Epithelial cell of proximal tubule (primary cell): ENCODE results near the gene NEK7. TPM values are rescaled to one million over a fixed set of nuclear protein-coding genes. Genes with fewer than 3 reads are reported as not detected.

ENCODE experiments used
- DNase-seq: peaks from one replicate; pipeline ENCODE4 v3.0.0-alpha.2; 2011; ENCODE audit warnings: low read depth
- H3K4me3 ChIP-seq: 2 replicates; pipeline ENCODE4 v1.5.1; 2011; ENCODE audit warnings: low read depth, mild to moderate bottlenecking, low read length
- total RNA-seq: library from RNA; depleted of rRNA; stranded (reverse); fragments of >200 nt; gene quantifications from 2 replicates; pipeline ENCODE4 v1.2.3, GENCODE V29; 2015
- TF ChIP-seq, protein P1 (sequence below): conservative IDR thresholded peaks from 2 replicates; pipeline ENCODE4 v1.5.1; 2012; ENCODE audit warnings: low read depth, mild to moderate bottlenecking, low read length

Gene NEK7
- total RNA-seq, 1 donor from 2014 or later = 20.5 TPM

DNA sequence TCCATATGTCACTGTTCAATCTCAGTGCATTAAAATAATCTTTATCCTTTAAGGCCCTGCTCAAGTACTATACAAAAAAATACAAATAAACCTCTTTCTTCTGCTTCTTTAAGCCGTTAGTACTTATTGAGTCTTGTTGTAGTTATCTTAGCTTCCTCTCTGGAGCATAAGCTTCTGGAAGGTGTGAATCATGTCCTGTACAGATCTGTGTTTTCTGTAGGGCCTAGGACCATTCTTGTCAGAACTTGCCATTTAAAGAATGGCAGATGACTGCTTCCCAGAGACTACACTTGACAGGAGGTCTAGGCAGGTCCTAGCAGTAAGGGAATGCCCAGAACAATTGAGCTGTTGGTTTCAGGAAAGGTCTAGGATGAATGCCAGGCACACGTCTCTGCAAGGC, 12.9 kb downstream of the NEK7 start:
- no peak for DNase-seq
- no peak overlapping the region for H3K4me3 ChIP-seq
- TF ChIP-seq, protein P1, sequence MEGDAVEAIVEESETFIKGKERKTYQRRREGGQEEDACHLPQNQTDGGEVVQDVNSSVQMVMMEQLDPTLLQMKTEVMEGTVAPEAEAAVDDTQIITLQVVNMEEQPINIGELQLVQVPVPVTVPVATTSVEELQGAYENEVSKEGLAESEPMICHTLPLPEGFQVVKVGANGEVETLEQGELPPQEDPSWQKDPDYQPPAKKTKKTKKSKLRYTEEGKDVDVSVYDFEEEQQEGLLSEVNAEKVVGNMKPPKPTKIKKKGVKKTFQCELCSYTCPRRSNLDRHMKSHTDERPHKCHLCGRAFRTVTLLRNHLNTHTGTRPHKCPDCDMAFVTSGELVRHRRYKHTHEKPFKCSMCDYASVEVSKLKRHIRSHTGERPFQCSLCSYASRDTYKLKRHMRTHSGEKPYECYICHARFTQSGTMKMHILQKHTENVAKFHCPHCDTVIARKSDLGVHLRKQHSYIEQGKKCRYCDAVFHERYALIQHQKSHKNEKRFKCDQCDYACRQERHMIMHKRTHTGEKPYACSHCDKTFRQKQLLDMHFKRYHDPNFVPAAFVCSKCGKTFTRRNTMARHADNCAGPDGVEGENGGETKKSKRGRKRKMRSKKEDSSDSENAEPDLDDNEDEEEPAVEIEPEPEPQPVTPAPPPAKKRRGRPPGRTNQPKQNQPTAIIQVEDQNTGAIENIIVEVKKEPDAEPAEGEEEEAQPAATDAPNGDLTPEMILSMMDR = no peak

DNA sequence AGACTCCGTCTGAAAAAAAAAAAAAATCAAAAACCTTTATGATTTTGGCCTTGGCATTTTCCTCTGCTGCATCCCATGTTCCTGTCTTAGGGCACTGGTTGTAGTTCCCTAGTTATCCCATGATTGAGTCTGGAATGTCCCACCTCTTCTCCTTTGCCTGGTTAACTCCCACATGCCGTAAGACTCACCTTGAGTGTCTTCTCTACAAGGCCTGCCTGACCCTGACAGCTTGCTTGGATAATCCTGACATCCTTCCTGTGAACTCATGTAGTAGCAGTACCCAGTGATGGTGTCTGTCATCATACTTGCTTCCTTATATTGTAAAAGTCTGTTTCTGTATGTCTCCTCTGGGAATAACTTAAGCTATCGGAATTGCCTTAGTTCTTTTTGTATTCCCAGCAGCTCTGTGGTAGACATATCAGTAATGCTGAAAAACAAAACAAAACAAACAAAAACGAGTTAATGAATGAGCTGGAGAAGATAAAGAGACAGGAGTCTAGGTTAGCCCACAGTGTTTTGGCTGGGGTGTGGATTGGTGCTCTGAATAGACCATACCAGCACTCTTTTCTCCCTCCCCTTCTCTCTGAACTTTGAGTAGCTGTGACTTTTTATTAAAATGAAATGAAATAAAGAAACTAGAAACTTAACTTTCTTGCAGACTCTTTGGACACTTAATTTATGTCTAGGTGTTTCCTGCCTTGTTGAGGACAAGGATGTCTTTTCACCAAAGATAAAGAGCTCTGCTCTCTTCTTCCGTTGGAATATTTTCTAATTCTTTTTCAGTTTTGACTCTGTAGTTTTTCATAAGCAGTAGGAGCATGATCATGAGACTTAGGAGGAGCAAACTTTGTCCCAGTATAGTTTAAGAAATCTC, 15.1 kb downstream of the NEK7 start:
- no peak overlapping the region for H3K4me3 ChIP-seq
- no peak for DNase-seq
- TF ChIP-seq, protein P1 = no peak

DNA sequence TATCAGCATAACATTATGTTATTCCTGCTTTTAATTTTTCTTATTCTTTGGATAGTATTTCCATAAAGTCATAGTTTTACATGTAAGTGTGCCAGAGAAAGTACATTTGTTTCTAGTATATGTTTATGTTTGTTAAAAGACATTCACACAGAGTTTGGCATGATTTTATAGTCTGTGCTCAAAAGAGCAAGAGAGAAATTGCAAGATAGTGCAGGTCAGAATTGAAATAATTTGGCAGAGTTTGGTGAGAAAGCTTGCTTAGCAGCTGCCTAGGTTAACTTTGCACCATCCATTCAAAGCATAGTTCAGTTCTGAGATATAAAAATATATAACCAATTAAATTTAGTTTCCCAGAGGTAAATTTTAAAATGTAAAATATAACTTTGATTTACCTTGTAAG, 17.0 kb downstream of the NEK7 start:
- TF ChIP-seq, protein P1 = no peak

DNA sequence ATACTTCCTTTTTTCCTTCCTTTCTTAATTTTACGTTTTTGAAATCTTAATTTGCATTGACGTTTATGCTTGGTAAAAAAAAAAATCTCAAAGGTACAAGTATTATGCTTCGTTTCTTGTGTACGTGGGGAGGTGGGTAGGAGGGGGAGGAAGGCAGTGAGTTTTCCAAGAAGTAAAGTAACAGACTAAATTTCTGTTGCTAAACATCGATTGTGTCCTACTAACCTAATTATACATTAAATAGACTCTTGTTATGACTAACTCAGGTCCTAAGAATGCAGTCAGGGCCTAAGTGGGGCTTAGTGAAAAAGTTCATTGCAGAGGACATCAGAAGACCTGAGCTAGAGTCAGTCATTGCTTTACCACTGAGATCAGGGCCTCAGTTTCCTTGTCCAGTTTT, 17.5 kb downstream of the NEK7 start:
- TF ChIP-seq, protein P1 = no peak
- DNase-seq = no peak
- H3K4me3 ChIP-seq = no peak overlapping the region

More for the DNA sequence above, 17.0 kb downstream of the NEK7 start:
- DNase-seq = no peak
- H3K4me3 ChIP-seq = no peak overlapping the region

DNA sequence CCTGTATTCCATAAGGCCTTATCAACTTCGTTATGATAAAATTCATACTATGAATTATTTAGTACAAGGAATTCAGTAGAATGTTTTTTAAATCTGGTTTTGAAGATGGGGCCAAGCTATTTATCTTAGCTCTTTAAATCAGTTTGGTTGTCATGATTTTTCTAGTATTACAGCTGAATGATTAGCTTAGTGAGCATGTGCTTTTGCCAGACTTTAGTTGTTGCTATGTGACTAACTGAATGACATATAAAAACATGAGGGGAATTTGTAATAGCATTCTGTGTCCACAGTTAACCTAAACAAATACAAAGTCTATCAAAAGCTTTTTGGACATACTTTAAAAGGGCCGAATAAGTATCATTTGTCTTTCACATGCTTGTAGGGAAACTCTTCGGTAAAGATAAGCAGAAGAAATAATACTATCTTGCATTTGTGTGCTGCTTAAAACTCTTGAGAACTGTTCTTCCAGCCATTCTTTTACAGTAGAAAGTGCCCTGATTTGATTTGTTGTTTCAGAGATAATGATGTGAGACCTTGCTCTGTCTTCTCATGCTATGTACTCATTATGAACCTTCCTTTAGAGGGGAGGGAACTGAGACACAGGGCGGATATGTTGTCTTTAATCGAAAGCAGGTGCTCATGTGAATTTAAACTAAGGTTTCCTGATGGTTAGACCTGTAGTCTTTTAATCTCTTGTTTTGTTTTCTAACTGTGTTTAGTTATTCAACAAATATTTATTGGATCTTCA, 18.8 kb downstream of the NEK7 start:
- peak; percentile 50 for DNase-seq
- H3K4me3 ChIP-seq = no peak overlapping the region
- TF ChIP-seq, protein P1 = no peak

DNA sequence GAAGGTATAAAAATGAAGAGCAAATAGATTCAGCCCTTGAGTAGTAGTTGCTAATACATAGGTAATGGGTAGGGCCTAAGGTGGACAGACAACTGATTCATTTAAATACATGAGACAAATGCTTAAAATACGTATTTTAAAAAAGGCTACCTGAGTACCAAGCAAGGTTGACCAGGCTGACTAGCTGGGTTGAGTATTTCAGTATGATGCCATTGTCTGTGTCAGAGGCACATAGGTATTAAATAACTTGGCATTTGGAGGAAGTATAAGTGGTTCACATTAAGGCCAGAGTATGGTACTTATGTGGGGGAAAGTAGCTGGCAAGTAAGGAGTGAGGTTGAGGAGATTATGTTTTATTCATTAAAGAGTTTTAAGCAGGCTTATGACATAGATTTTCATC, 19.4 kb downstream of the NEK7 start:
- no peak for DNase-seq
- TF ChIP-seq, protein P1 = no peak
- H3K4me3 ChIP-seq = no peak overlapping the region
